ENCODE measurements around the gene SCEL.
"Not testable (repeated sequence)": the region's sequence is repeated elsewhere in the genome, so short reads cannot be mapped to it uniquely, and the experiment has no call there.

SCEL gene

GRCh38 chr13:77662301-77662700 is 126.8 kb downstream of the SCEL start:
- DNase-seq (ENCODE audit: low read depth in 2 of 2), result not testable (repeated sequence)

- DNase-seq (ENCODE audit: low read depth in 2 of 2), result not testable (repeated sequence)
Measured at GRCh38 chr13:77662831-77663230, 127.3 kb downstream of the SCEL start.

GRCh38 chr13:77674852-77675251 is 139.3 kb downstream of the SCEL start:
- no peak for DNase-seq (ENCODE audit: low read depth in 2 of 2)

- no peak for DNase-seq (ENCODE audit: low read depth in 2 of 2)
Measured at GRCh38 chr13:77678691-77679235, 143.3 kb downstream of the SCEL start.

- no peak for DNase-seq (ENCODE audit: low read depth in 2 of 2)
Measured at GRCh38 chr13:77687799-77688198, 152.3 kb downstream of the SCEL start.

GRCh38 chr13:77691871-77692270 is 156.4 kb downstream of the SCEL start:
- no peak for DNase-seq (ENCODE audit: low read depth in 2 of 2)

- DNase-seq (ENCODE audit: low read depth in 2 of 2), result no peak
Measured at GRCh38 chr13:77692746-77693448, 157.4 kb downstream of the SCEL start.

- DNase-seq (ENCODE audit: low read depth in 2 of 2), result no peak
Measured at GRCh38 chr13:77693449-77693940, 158.0 kb downstream of the SCEL start.
